Neutrophil (primary cell): ENCODE measurements around the gene TOE1.

Experiments used
- H3K27ac ChIP-seq: fragments of 200-600 bp; sonication (generic); 2 replicates; pipeline ENCODE4 v1.5.1; 2016; ENCODE audit warnings: mild to moderate bottlenecking, moderate library complexity
- H3K27me3 ChIP-seq: fragments of 200-600 bp; sonication (generic); 2 replicates; pipeline ENCODE4 v1.6.0; 2016; ENCODE audit warnings: mild to moderate bottlenecking
- H3K36me3 ChIP-seq: fragments of 200-600 bp; sonication (generic); 2 replicates; pipeline ENCODE4 v1.5.1; 2017
- H3K4me1 ChIP-seq, 2 experiments: fragments of 200-600 bp in 1 of 2; sonication (generic) in 1 of 2; 1 replicate in 1 of 2; 2 replicates in 1 of 2; pipeline versions ENCODE4 v1.5.1 to v1.6.1; 2013 to 2016; ENCODE audit warnings: low read depth in 1 of 2, low read length in 1 of 2, mild to moderate bottlenecking in 1 of 2, moderate library complexity in 1 of 2; ENCODE audit not compliant: control insufficient read depth in 1 of 2, insufficient read depth in 1 of 2
- H3K4me3 ChIP-seq, 2 experiments: fragments of 200-600 bp in 1 of 2; sonication (generic) in 1 of 2; 1 replicate in 1 of 2; 2 replicates in 1 of 2; pipeline ENCODE4 v1.5.1; 2013 to 2016; ENCODE audit warnings: low read depth in 1 of 2, low read length in 1 of 2, mild to moderate bottlenecking in 1 of 2, moderate library complexity in 1 of 2
- H3K9me3 ChIP-seq: fragments of 200-600 bp; sonication (generic); 2 replicates; pipeline ENCODE4 v1.5.1; 2016
- TF ChIP-seq, protein P1 (sequence below): fragments of 200-600 bp; sonication (generic); IDR thresholded peaks from 2 replicates; pipeline ENCODE4 v1.5.1; 2016; ENCODE audit warnings: antibody characterized with exemption

Gene TOE1

GRCh38 chr1:45351508-45351907, 11.5 kb downstream of the TOE1 start:
- no peak overlapping the region for H3K27ac ChIP-seq
- H3K36me3 ChIP-seq: peaks cover 72% of the 10 kb centered on the region
- TF ChIP-seq, protein P1, sequence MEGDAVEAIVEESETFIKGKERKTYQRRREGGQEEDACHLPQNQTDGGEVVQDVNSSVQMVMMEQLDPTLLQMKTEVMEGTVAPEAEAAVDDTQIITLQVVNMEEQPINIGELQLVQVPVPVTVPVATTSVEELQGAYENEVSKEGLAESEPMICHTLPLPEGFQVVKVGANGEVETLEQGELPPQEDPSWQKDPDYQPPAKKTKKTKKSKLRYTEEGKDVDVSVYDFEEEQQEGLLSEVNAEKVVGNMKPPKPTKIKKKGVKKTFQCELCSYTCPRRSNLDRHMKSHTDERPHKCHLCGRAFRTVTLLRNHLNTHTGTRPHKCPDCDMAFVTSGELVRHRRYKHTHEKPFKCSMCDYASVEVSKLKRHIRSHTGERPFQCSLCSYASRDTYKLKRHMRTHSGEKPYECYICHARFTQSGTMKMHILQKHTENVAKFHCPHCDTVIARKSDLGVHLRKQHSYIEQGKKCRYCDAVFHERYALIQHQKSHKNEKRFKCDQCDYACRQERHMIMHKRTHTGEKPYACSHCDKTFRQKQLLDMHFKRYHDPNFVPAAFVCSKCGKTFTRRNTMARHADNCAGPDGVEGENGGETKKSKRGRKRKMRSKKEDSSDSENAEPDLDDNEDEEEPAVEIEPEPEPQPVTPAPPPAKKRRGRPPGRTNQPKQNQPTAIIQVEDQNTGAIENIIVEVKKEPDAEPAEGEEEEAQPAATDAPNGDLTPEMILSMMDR: no peak
- no peaks in the 10 kb centered on the region for H3K9me3 ChIP-seq
- no peaks in the 10 kb centered on the region for H3K27me3 ChIP-seq
- H3K4me3 ChIP-seq: no peak overlapping the region
- H3K4me1 ChIP-seq: no peaks in the 10 kb centered on the region

GRCh38 chr1:45353685-45354084, 13.7 kb downstream of the TOE1 start:
- Histone ChIP-seq H3K27me3 (no peaks in the 10 kb centered on the region), H3K9me3 (no peaks in the 10 kb centered on the region), H3K27ac (no peak overlapping the region), H3K4me1 (peaks cover 0 to 6% of the 10 kb centered on the region in 2 experiments), H3K4me3 (no peak overlapping the region), H3K36me3 (peaks cover 56% of the 10 kb centered on the region)
- TF ChIP-seq, protein P1: no peak

DNA sequence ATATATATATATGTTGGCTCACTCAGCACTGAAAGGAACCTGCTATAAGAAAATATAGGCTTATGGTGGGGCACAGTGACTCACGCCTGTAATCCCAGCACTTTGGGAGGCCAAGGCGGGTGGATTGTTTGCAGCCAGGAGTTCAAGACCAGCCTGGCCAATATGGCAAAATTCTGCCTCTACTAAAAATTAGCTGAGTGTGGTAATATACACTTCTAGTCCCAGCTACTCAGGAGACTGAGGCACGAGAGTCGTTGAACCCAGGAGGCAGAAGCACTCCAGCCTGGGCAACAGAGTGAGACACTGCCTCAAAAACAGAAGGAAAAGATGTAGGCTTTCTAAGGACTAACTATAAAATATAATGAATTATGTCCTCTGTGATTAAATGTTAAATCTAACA, 14.9 kb downstream of the TOE1 start:
- TF ChIP-seq, protein P1: no peak
- Histone ChIP-seq H3K27me3 (no peaks in the 10 kb centered on the region), H3K4me1 (peaks cover 0 to 6% of the 10 kb centered on the region in 2 experiments), H3K27ac (no peak overlapping the region), H3K4me3 (no peak overlapping the region), H3K36me3 (peaks cover 47% of the 10 kb centered on the region), H3K9me3 (no peaks in the 10 kb centered on the region)

DNA sequence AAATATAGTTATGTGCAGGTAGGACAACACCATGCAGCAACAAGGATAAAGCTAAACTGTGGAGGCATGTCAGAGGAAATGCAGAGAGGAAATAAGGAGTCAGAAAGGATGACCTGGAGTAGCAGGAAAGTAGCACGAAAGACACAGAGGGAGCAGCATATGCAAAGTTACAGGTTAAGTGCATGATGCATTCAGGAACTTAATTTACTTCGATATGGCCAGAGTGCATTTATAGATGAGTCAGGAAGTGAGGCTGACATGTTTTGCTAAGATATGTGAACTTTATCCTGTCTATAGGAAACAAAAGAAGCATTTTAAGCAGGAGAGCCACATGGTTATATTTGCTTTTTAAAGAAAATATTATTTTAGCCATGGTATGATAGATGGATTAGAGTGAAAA, 15.7 kb downstream of the TOE1 start:
- no peaks in the 10 kb centered on the region for H3K9me3 ChIP-seq
- no peak overlapping the region for H3K27ac ChIP-seq
- TF ChIP-seq, protein P1: no peak
- H3K4me3 ChIP-seq: no peak overlapping the region
- peaks cover 39% of the 10 kb centered on the region for H3K36me3 ChIP-seq
- H3K4me1 ChIP-seq: peaks cover 0 to 6% of the 10 kb centered on the region in 2 experiments
- H3K27me3 ChIP-seq: no peaks in the 10 kb centered on the region

GRCh38 chr1:45356186-45356585, 16.2 kb downstream of the TOE1 start:
- Histone ChIP-seq H3K36me3 (peaks cover 35% of the 10 kb centered on the region), H3K9me3 (no peaks in the 10 kb centered on the region), H3K27me3 (no peaks in the 10 kb centered on the region), H3K27ac (no peak overlapping the region), H3K4me1 (peaks cover 0 to 6% of the 10 kb centered on the region in 2 experiments), H3K4me3 (no peak overlapping the region)
- TF ChIP-seq, protein P1: no peak
